IMR-90 (cell line): ENCODE measurements around the gene ZNF791. TPM values are rescaled to one million over a fixed set of nuclear protein-coding genes. Genes with fewer than 3 reads are reported as not detected.

ENCODE experiments used
- ATAC-seq: fragments of 200-7000 bp; cut with Tn5 transposase; 2 replicates; pipeline ENCODE4 v1.9.1; 2020; ENCODE audit warnings: low read depth, mild to moderate bottlenecking, moderate library complexity
- BruUV-seq: library from RNA; stranded (reverse); fragments of 400-500 nt; replicated peaks from 2 replicates; lab custom pipeline; 2021; lab: Mats Ljungman, UMichigan
- CTCF ChIA-PET: fragments of 300-600 bp; formaldehyde crosslinking; extraction: SDS; loops from one replicate; lab custom pipeline; 2021; ENCODE audit warnings: antibody characterized with exemption; lab: Yijun Ruan, JAX
- POLR2A ChIA-PET: fragments of 300-600 bp; sonication (Branson Sonifier 250); formaldehyde crosslinking; loops from one replicate; lab custom pipeline; 2022; ENCODE audit warnings: antibody characterized with exemption; ENCODE audit not compliant: unreplicated experiment; lab: Charles Lee
- DNase-seq: peaks from one replicate; pipeline ENCODE4 v3.0.0; 2013
- H2AFZ ChIP-seq: replicated peaks from 2 replicates; pipeline ENCODE3; 2013; ENCODE audit warnings: low read length, mild to moderate bottlenecking; ENCODE audit not compliant: poor library complexity
- H2AK5ac ChIP-seq: 2 replicates; pipeline ENCODE4 v1.6.1; 2013; ENCODE audit warnings: low read depth, low read length, inconsistent platforms
- H2AK9ac ChIP-seq: replicated peaks from 2 replicates; pipeline ENCODE3; 2013; ENCODE audit warnings: mild to moderate bottlenecking, low read depth, low read length, moderate library complexity; ENCODE audit not compliant: poor library complexity
- H2BK120ac ChIP-seq: 2 replicates; pipeline ENCODE4 v1.6.1; 2013; ENCODE audit warnings: low read depth, low read length, inconsistent platforms
- H2BK15ac ChIP-seq: 3 replicates; pipeline ENCODE4 v1.6.1; 2013; ENCODE audit warnings: low read depth, low read length, inconsistent platforms
- H2BK20ac ChIP-seq: 2 replicates; pipeline ENCODE4 v1.6.1; 2013; ENCODE audit warnings: low read depth, mild to moderate bottlenecking, inconsistent platforms, low read length, moderate library complexity
- H2BK5ac ChIP-seq: 2 replicates; pipeline ENCODE4 v1.6.1; 2013; ENCODE audit warnings: mild to moderate bottlenecking, low read depth, low read length, inconsistent platforms; ENCODE audit not compliant: poor library complexity, severe bottlenecking
- H3K14ac ChIP-seq: replicated peaks from 2 replicates; pipeline ENCODE4 v1.6.1; 2013; ENCODE audit warnings: low read depth, low read length, inconsistent platforms
- H3K18ac ChIP-seq: 2 replicates; pipeline ENCODE4 v1.6.1; 2013; ENCODE audit warnings: low read depth, low read length, control low read depth
- H3K23ac ChIP-seq: 2 replicates; pipeline ENCODE4 v1.6.1; 2013; ENCODE audit warnings: low read depth, low read length, inconsistent platforms
- H3K27ac ChIP-seq: 2 replicates; pipeline ENCODE4 v1.5.1; 2013; ENCODE audit warnings: mild to moderate bottlenecking, control low read depth, low read length; ENCODE audit not compliant: insufficient read depth
- H3K27me3 ChIP-seq: 2 replicates; pipeline ENCODE4 v1.6.1; 2013; ENCODE audit warnings: low read length; ENCODE audit not compliant: control insufficient read depth, insufficient read depth
- H3K36me3 ChIP-seq: 2 replicates; pipeline ENCODE4 v1.6.1; 2013; ENCODE audit warnings: low read length, mixed read lengths; ENCODE audit not compliant: control insufficient read depth, insufficient read depth
- H3K4ac ChIP-seq: 2 replicates; pipeline ENCODE4 v1.6.1; 2013; ENCODE audit warnings: low read depth, low read length, inconsistent platforms
- H3K4me1 ChIP-seq: 2 replicates; pipeline ENCODE4 v1.6.1; 2013; ENCODE audit warnings: low read length, mixed read lengths; ENCODE audit not compliant: control insufficient read depth, insufficient read depth
- H3K4me2 ChIP-seq: 2 replicates; pipeline ENCODE4 v1.6.1; 2013; ENCODE audit warnings: low read depth, mild to moderate bottlenecking, control low read depth, low read length, moderate library complexity
- H3K4me3 ChIP-seq: 2 replicates; pipeline ENCODE4 v1.5.1; 2013; ENCODE audit warnings: low read depth, mild to moderate bottlenecking, control low read depth, low read length, moderate library complexity; ENCODE audit not compliant: insufficient read depth
- H3K56ac ChIP-seq: 2 replicates; pipeline ENCODE4 v1.6.1; 2013; ENCODE audit warnings: low read length, inconsistent platforms; ENCODE audit not compliant: insufficient read depth; ENCODE audit errors: extremely low read depth
- H3K79me1 ChIP-seq, 2 experiments: 2 replicates each; pipeline ENCODE4 v1.6.1; 2013; ENCODE audit warnings: low read length in 2 of 2, inconsistent platforms in 1 of 2, low read depth in 1 of 2
- H3K9ac ChIP-seq: 2 replicates; pipeline ENCODE4 v1.6.1; 2013; ENCODE audit warnings: low read depth, low read length, control low read depth
- H3K9me1 ChIP-seq: 2 replicates; pipeline ENCODE4 v1.6.1; 2013; ENCODE audit warnings: low read length, inconsistent platforms; ENCODE audit not compliant: insufficient read depth
- H3K9me3 ChIP-seq: 2 replicates; pipeline ENCODE4 v1.6.1; 2013; ENCODE audit warnings: low read length; ENCODE audit not compliant: control insufficient read depth, insufficient read depth
- H4K20me1 ChIP-seq: 2 replicates; pipeline ENCODE4 v1.6.1; 2013; ENCODE audit warnings: low read length, inconsistent platforms; ENCODE audit not compliant: insufficient read depth
- H4K5ac ChIP-seq: 2 replicates; pipeline ENCODE4 v1.6.1; 2013; ENCODE audit warnings: mild to moderate bottlenecking, low read depth, low read length, control low read depth
- H4K8ac ChIP-seq, 2 experiments: 2 replicates each; pipeline ENCODE4 v1.6.1; 2013; ENCODE audit warnings: low read depth in 2 of 2, low read length in 2 of 2, control low read depth in 1 of 2, inconsistent platforms in 1 of 2
- H4K91ac ChIP-seq: 2 replicates; pipeline ENCODE4 v1.6.1; 2013; ENCODE audit warnings: low read depth, low read length, inconsistent platforms; ENCODE audit not compliant: insufficient read depth
- BHLHE40 ChIP-seq: fragments of 150-350 bp; IDR thresholded peaks from 2 replicates; pipeline ENCODE4 v1.6.1; 2016; ENCODE audit warnings: mild to moderate bottlenecking, low read depth, low read length
- CHD1 ChIP-seq: IDR thresholded peaks from 2 replicates; pipeline ENCODE4 v1.6.1; 2012; ENCODE audit warnings: low read depth, low read length, improper control_type of control experiment
- CTCF ChIP-seq: conservative IDR thresholded peaks from 2 replicates; pipeline ENCODE4 v1.5.1; 2012; ENCODE audit warnings: mild to moderate bottlenecking, low read depth, low read length, improper control_type of control experiment
- ELK1 ChIP-seq: fragments of 150-350 bp; IDR thresholded peaks from 2 replicates; pipeline ENCODE4 v1.6.1; 2016; ENCODE audit warnings: low read depth, mild to moderate bottlenecking, low read length, moderate library complexity, borderline replicate concordance
- FOS ChIP-seq: fragments of 150-350 bp; IDR thresholded peaks from 2 replicates; pipeline ENCODE4 v1.6.1; 2016; ENCODE audit warnings: low read depth, low read length
- MAZ ChIP-seq: IDR thresholded peaks from 2 replicates; pipeline ENCODE4 v1.6.1; 2012; ENCODE audit warnings: low read depth, mild to moderate bottlenecking, low read length, improper control_type of control experiment, moderate library complexity, borderline replicate concordance
- MXI1 ChIP-seq: IDR thresholded peaks from 2 replicates; pipeline ENCODE4 v1.6.1; 2012; ENCODE audit warnings: low read depth, mild to moderate bottlenecking, low read length, moderate library complexity, borderline replicate concordance
- POLR2A ChIP-seq: IDR thresholded peaks from 2 replicates; pipeline ENCODE4 v1.6.1; 2012; ENCODE audit warnings: mild to moderate bottlenecking, low read depth, low read length
- RAD21 ChIP-seq: IDR thresholded peaks from 2 replicates; pipeline ENCODE4 v1.6.1; 2012; ENCODE audit warnings: low read length, improper control_type of control experiment
- RCOR1 ChIP-seq: IDR thresholded peaks from 2 replicates; pipeline ENCODE4 v1.6.1; 2012; ENCODE audit warnings: mild to moderate bottlenecking, low read length, improper control_type of control experiment; ENCODE audit not compliant: insufficient replicate concordance
- SMC3 ChIP-seq: fragments of 150-350 bp; IDR thresholded peaks from 2 replicates; pipeline ENCODE4 v1.6.1; 2016; ENCODE audit warnings: low read depth, mild to moderate bottlenecking, antibody characterized with exemption, low read length, moderate library complexity
- USF2 ChIP-seq: fragments of 150-350 bp; IDR thresholded peaks from 2 replicates; pipeline ENCODE4 v1.6.1; 2017; ENCODE audit warnings: mild to moderate bottlenecking, antibody characterized with exemption, low read length, low read depth
- WGBS, 2 experiments: methylation state at CpG; one replicate each; pipeline versions ENCODE4 v1.1.5 to v1.1.7; 2013; ENCODE audit warnings: missing lambda C conversion rate in 2 of 2; ENCODE audit not compliant: insufficient read length in 1 of 2; ENCODE audit errors: extremely low coverage in 2 of 2; 5-methylcytosine and 5-hydroxymethylcytosine counted together
- dilution Hi-C: fragments of 300-500 bp; cut with HindIII; formaldehyde crosslinking; loops from one replicate; pipeline ENCODE4 v1.14.3; 2018; ENCODE audit warnings: low sequenced_read_pairs; ENCODE audit not compliant: unreplicated experiment
- in situ Hi-C: fragments of 300-500 bp; cut with MboI; formaldehyde crosslinking; loops from 3 replicates; pipeline ENCODE4 v1.14.3; 2019; ENCODE audit warnings: low sequenced_read_pairs, inconsistent platforms, mixed read lengths
- intact Hi-C: fragments of 100-400 bp; cut with micrococcal nuclease; formaldehyde crosslinking; loops from 2 replicates; pipeline ENCODE4 v1.10.0; 2022
- polyA plus RNA-seq, 3 experiments: library from polyadenylated mRNA; depleted of rRNA; stranded (reverse); fragments of >200 nt; gene quantifications; 2 replicates each; pipeline ENCODE4 v1.2.3, GENCODE V29; 2012; ENCODE audit warnings: low replicate concordance in 1 of 3
- total RNA-seq: library from RNA; depleted of rRNA; stranded (reverse); fragments of >200 nt; gene quantifications from 2 replicates; pipeline ENCODE4 v1.2.3, GENCODE V29; 2012

Gene ZNF791
- total and polyA plus RNA-seq, 2 of the 4 experiments (the other 2 are of a cell fraction) = 7.1 to 15.8 TPM

- no peak for DNase-seq
- Histone ChIP-seq H4K8ac (no peak overlapping the region), H3K79me1 (peaks cover 12% of the 10 kb centered on the region in 2 experiments), H3K4me3 (no peak overlapping the region), H3K9me3 (peaks cover 61% of the 10 kb centered on the region), H4K91ac (no peak overlapping the region), H2BK15ac (no peak overlapping the region), H3K4me1 (no peaks in the 10 kb centered on the region), H4K20me1 (peaks cover 9% of the 10 kb centered on the region; the same call in 1 of the 2 replicates), H3K23ac (no peak overlapping the region), H2BK120ac (no peak overlapping the region), H3K9me1 (no peaks in the 10 kb centered on the region), H2BK5ac (no peak overlapping the region), H3K36me3 (peaks cover 67% of the 10 kb centered on the region), H3K18ac (no peak overlapping the region), H3K14ac (no peak overlapping the region), H2AK9ac (no peak overlapping the region), H3K4ac (no peak overlapping the region), H3K56ac (no peak overlapping the region), H2AK5ac (no peak overlapping the region), H3K9ac (no peak overlapping the region), H4K5ac (no peak overlapping the region), H2BK20ac (no peak overlapping the region), H2AFZ (no peak overlapping the region), H3K27me3 (no peaks in the 10 kb centered on the region), H3K27ac (no peak overlapping the region), H3K4me2 (no peak overlapping the region)
- dilution Hi-C loops = no loop called here
- POLR2A ChIA-PET = no interaction called here
- in situ Hi-C loops = no loop called here
- BruUV-seq = no TSS peak
- WGBS, 2 experiments = 98% methylated on average over 4 of the region's 8 CpGs; no CpG with 5 or more reads in 1 of the 2 experiments
- CTCF ChIA-PET = no interaction called here
- no peak for ATAC-seq
- TF ChIP-seq USF2 (no peak), ELK1 (no peak), BHLHE40 (no peak), SMC3 (no peak), FOS (no peak), MAZ (no peak), POLR2A (no peak), MXI1 (no peak), CTCF (no peak), RCOR1 (no peak), RAD21 (no peak), CHD1 (no peak)
- intact Hi-C loops = no loop called here
These were observed 16.2 kb downstream of the ZNF791 start for GRCh38 chr19:12626958-12627357.
